HEK293 (cell line): ENCODE data around the gene ZNF33B.

Experiments
- CTCF ChIA-PET: fragments of 350-600 bp; formaldehyde crosslinking; extraction: SDS; loops from one replicate; lab custom pipeline; 2021; ENCODE audit warnings: antibody characterized with exemption; lab: Yijun Ruan, JAX
- POLR2A ChIA-PET: fragments of 300-600 bp; formaldehyde crosslinking; extraction: SDS; loops from one replicate; lab custom pipeline; 2020; ENCODE audit warnings: antibody characterized with exemption, inconsistent platforms; lab: Yijun Ruan, JAX
- H3K27ac ChIP-seq: fragments of 200-500 bp; sonication (Bioruptor generic); 2 replicates; pipeline ENCODE4 v1.5.1; 2014; ENCODE audit warnings: low read depth, low read length, control low read depth, inconsistent platforms; ENCODE audit errors: extremely low read depth
- H3K36me3 ChIP-seq, 2 experiments: fragments of 200-500 bp in 1 of 2; sonication (Bioruptor generic) in 1 of 2; 1 replicate in 1 of 2; 2 replicates in 1 of 2; pipeline ENCODE4 v1.5.1; 2014 to 2017; ENCODE audit warnings: inconsistent platforms in 2 of 2, low read length in 2 of 2; ENCODE audit not compliant: control insufficient read depth in 2 of 2, insufficient read depth in 1 of 2
- H3K4me1 ChIP-seq: fragments of 200-500 bp; sonication (Bioruptor generic); 2 replicates; pipeline ENCODE4 v1.5.1; 2014; ENCODE audit warnings: mild to moderate bottlenecking, low read length, inconsistent platforms; ENCODE audit not compliant: control insufficient read depth, insufficient read depth
- H3K4me3 ChIP-seq: 2 replicates; pipeline ENCODE4 v1.5.1; 2011; ENCODE audit warnings: low read depth, mild to moderate bottlenecking, control low read depth, low read length, moderate library complexity
- H3K9me3 ChIP-seq: fragments of 200-500 bp; sonication (Bioruptor generic); 2 replicates; pipeline ENCODE4 v1.5.1; 2014; ENCODE audit warnings: low read depth, low read length, inconsistent platforms; ENCODE audit not compliant: control insufficient read depth, insufficient read depth
- BCL11B ChIP-seq: fragments of 450-650 bp; formaldehyde crosslinking; IDR thresholded peaks from 2 replicates; pipeline ENCODE4 v1.5.1; 2016; ENCODE audit warnings: low read depth, missing biosample characterization, missing genetic modification characterization
- GFI1B ChIP-seq: fragments of 450-650 bp; formaldehyde crosslinking; IDR thresholded peaks from 2 replicates; pipeline ENCODE4 v1.5.1; 2016; ENCODE audit warnings: missing biosample characterization, missing genetic modification characterization
- PRDM1 ChIP-seq: fragments of 450-650 bp; formaldehyde crosslinking; IDR thresholded peaks from 2 replicates; pipeline ENCODE4; 2016; ENCODE audit warnings: missing biosample characterization, missing genetic modification characterization
- WT1 ChIP-seq: fragments of 450-650 bp; formaldehyde crosslinking; IDR thresholded peaks from 2 replicates; pipeline ENCODE4 v1.5.1; 2016; ENCODE audit warnings: missing biosample characterization, missing genetic modification characterization
- ZBTB11 ChIP-seq: fragments of 450-650 bp; formaldehyde crosslinking; conservative IDR thresholded peaks from 2 replicates; pipeline ENCODE4 v1.5.1; 2016; ENCODE audit warnings: low read depth, missing biosample characterization, missing genetic modification characterization
- ZBTB6 ChIP-seq: fragments of 450-650 bp; formaldehyde crosslinking; IDR thresholded peaks from 2 replicates; pipeline ENCODE4 v1.5.1; 2017; ENCODE audit warnings: missing biosample characterization, missing genetic modification characterization
- ZEB2 ChIP-seq: fragments of 450-650 bp; formaldehyde crosslinking; IDR thresholded peaks from 2 replicates; pipeline ENCODE4 v1.5.1; 2016; ENCODE audit warnings: missing biosample characterization, missing genetic modification characterization
- ZNF121 ChIP-seq: fragments of 450-650 bp; formaldehyde crosslinking; IDR thresholded peaks from 2 replicates; pipeline ENCODE4 v1.5.1; 2016; ENCODE audit warnings: missing biosample characterization, missing genetic modification characterization
- ZNF214 ChIP-seq: fragments of 450-650 bp; formaldehyde crosslinking; IDR thresholded peaks from 2 replicates; pipeline ENCODE4 v1.5.1; 2017; ENCODE audit warnings: missing biosample characterization, mild to moderate bottlenecking, missing genetic modification characterization, borderline replicate concordance
- ZNF223 ChIP-seq: fragments of 450-650 bp; formaldehyde crosslinking; IDR thresholded peaks from 2 replicates; pipeline ENCODE4 v1.5.1; 2016; ENCODE audit warnings: missing biosample characterization, missing genetic modification characterization
- ZNF24 ChIP-seq: fragments of 450-650 bp; formaldehyde crosslinking; IDR thresholded peaks from 2 replicates; pipeline ENCODE4 v1.5.1; 2016; ENCODE audit warnings: missing biosample characterization, missing genetic modification characterization
- ZNF248 ChIP-seq: fragments of 450-650 bp; formaldehyde crosslinking; IDR thresholded peaks from 2 replicates; pipeline ENCODE4 v1.5.1; 2017; ENCODE audit warnings: missing biosample characterization, missing genetic modification characterization
- ZNF26 ChIP-seq: fragments of 450-650 bp; formaldehyde crosslinking; IDR thresholded peaks from 2 replicates; pipeline ENCODE4 v1.5.1; 2016; ENCODE audit warnings: missing biosample characterization, missing genetic modification characterization
- ZNF266 ChIP-seq: fragments of 450-650 bp; formaldehyde crosslinking; IDR thresholded peaks from 2 replicates; pipeline ENCODE4 v1.5.1; 2016; ENCODE audit warnings: missing biosample characterization, missing genetic modification characterization, low read depth
- ZNF280C ChIP-seq: fragments of 450-650 bp; formaldehyde crosslinking; IDR thresholded peaks from 2 replicates; pipeline ENCODE4 v1.5.1; 2016; ENCODE audit warnings: missing biosample characterization, missing genetic modification characterization
- ZNF324 ChIP-seq: fragments of 450-650 bp; formaldehyde crosslinking; IDR thresholded peaks from 2 replicates; pipeline ENCODE4 v1.5.1; 2016; ENCODE audit warnings: missing biosample characterization, missing genetic modification characterization
- ZNF354C ChIP-seq: fragments of 450-650 bp; formaldehyde crosslinking; IDR thresholded peaks from 2 replicates; pipeline ENCODE4 v1.5.1; 2016; ENCODE audit warnings: missing biosample characterization, missing genetic modification characterization, low read depth, borderline replicate concordance
- ZNF391 ChIP-seq: fragments of 450-650 bp; formaldehyde crosslinking; IDR thresholded peaks from 2 replicates; pipeline ENCODE4 v1.5.1; 2016; ENCODE audit warnings: low read depth, missing biosample characterization, missing genetic modification characterization, borderline replicate concordance
- ZNF501 ChIP-seq: fragments of 450-650 bp; formaldehyde crosslinking; IDR thresholded peaks from 2 replicates; pipeline ENCODE4 v1.5.1; 2016; ENCODE audit warnings: missing biosample characterization, missing genetic modification characterization
- ZNF513 ChIP-seq: fragments of 450-650 bp; IDR thresholded peaks from 2 replicates; pipeline ENCODE4 v1.5.1; 2018; ENCODE audit warnings: missing biosample characterization, missing genetic modification characterization
- ZNF530 ChIP-seq: fragments of 450-650 bp; formaldehyde crosslinking; IDR thresholded peaks from 2 replicates; pipeline ENCODE4 v1.5.1; 2016; ENCODE audit warnings: low read depth, missing biosample characterization, missing genetic modification characterization
- ZNF621 ChIP-seq: fragments of 450-650 bp; formaldehyde crosslinking; IDR thresholded peaks from 2 replicates; pipeline ENCODE4 v1.5.1; 2017; ENCODE audit warnings: missing biosample characterization, missing genetic modification characterization
- ZNF639 ChIP-seq: fragments of 450-650 bp; formaldehyde crosslinking; IDR thresholded peaks from 2 replicates; pipeline ENCODE4 v1.5.1; 2016; ENCODE audit warnings: missing biosample characterization, missing genetic modification characterization
- ZNF670 ChIP-seq: fragments of 450-650 bp; formaldehyde crosslinking; IDR thresholded peaks from 2 replicates; pipeline ENCODE4 v1.5.1; 2016; ENCODE audit warnings: missing biosample characterization, missing genetic modification characterization, low read depth
- ZNF792 ChIP-seq: fragments of 450-650 bp; formaldehyde crosslinking; IDR thresholded peaks from 2 replicates; pipeline ENCODE4 v1.5.1; 2016; ENCODE audit warnings: missing biosample characterization, missing genetic modification characterization
- ZNF843 ChIP-seq: fragments of 450-650 bp; formaldehyde crosslinking; IDR thresholded peaks from 2 replicates; pipeline ENCODE4 v1.5.1; 2016; ENCODE audit warnings: missing biosample characterization, missing genetic modification characterization

ZNF33B gene

GRCh38 chr10:42623929-42624328 lies 14.4 kb downstream of the ZNF33B start:
- CTCF ChIA-PET: interaction anchor here (0.5 kb wide), 1 partner anchor 264 kb away, joined by 5 read pairs; no protein-coding TSS in a partner anchor
- H3K36me3 ChIP-seq: peaks cover 16 to 51% of the 10 kb centered on the region in 2 experiments
- no peak overlapping the region for H3K4me3 ChIP-seq
- H3K4me1 ChIP-seq: no peaks in the 10 kb centered on the region
- no peaks in the 10 kb centered on the region for H3K9me3 ChIP-seq
- no peak for TF ChIP-seq ZNF266
- TF ChIP-seq ZEB2 (tag by site-specific recombination): no peak
- TF ChIP-seq ZNF792 (tag by site-specific recombination): no peak
- TF ChIP-seq ZNF670: no peak
- TF ChIP-seq ZNF501 (tag by site-specific recombination): no peak
- TF ChIP-seq ZNF324: no peak
- no peak for TF ChIP-seq ZNF121 (tag by site-specific recombination)
- no peak for TF ChIP-seq ZNF639
- TF ChIP-seq ZNF391: no peak
- TF ChIP-seq WT1 (tag by site-specific recombination): no peak
- no peak overlapping the region for H3K27ac ChIP-seq
- POLR2A ChIA-PET: no interaction called here

- Histone ChIP-seq H3K9me3 (no peaks in the 10 kb centered on the region), H3K4me1 (no peaks in the 10 kb centered on the region), H3K4me3 (no peak overlapping the region), H3K27ac (no peak overlapping the region), H3K36me3 (peaks cover 8 to 53% of the 10 kb centered on the region in 2 experiments; a peak in 2 of 3 replicates)
- TF ChIP-seq ZBTB11 (no peak), ZNF530 (tag by site-specific recombination) (no peak), ZNF513 (tag by site-specific recombination) (no peak), ZNF214 (tag by site-specific recombination) (no peak), ZNF843 (tag by site-specific recombination) (no peak), ZNF248 (tag by site-specific recombination) (no peak), ZNF223 (tag by site-specific recombination) (no peak), ZBTB6 (tag by site-specific recombination) (no peak), ZNF26 (tag by site-specific recombination) (no peak), BCL11B (tag by site-specific recombination) (no peak), ZNF280C (tag by site-specific recombination) (no peak), ZNF24 (no peak), GFI1B (tag by site-specific recombination) (no peak), ZNF354C (tag by site-specific recombination) (no peak), ZNF266 (no peak), PRDM1 (tag by site-specific recombination) (no peak), ZNF621 (tag by site-specific recombination) (no peak)
- CTCF ChIA-PET: no interaction called here
- POLR2A ChIA-PET: no interaction called here
These were observed 19.9 kb downstream of the ZNF33B start for GRCh38 chr10:42618424-42618823.
